ENCODE measurements around the gene STK32B. TPM values are rescaled to one million over a fixed set of nuclear protein-coding genes. Genes with fewer than 3 reads are reported as not detected.

Gene STK32B
- total and polyA plus RNA-seq, 2 donors (not counting 3 experiments of a cell fraction or from before 2014, with no cell fraction given), result 5.6 to 7.8 TPM

- no peaks in the 10 kb centered on the region for H3K27me3 ChIP-seq (ENCODE audit: control insufficient read depth in 2 of 2, insufficient read depth in 2 of 2, low read length in 2 of 2)
- intact Hi-C loops (cut with micrococcal nuclease) (no loop called here), dilution Hi-C loops (cut with MboI; ENCODE audit: extremely low pct_ligation_motif_present, low sequenced_read_pairs) (no loop called here)
- no peaks in the 10 kb centered on the region for H3K79me2 ChIP-seq (ENCODE audit: control insufficient read depth, insufficient read depth, low read length)
- no peaks in the 10 kb centered on the region for H4K20me1 ChIP-seq (replicated peaks; ENCODE audit: control insufficient read depth, extremely low read depth, insufficient read depth, low read length)
- no peak overlapping the region for H2AFZ ChIP-seq (ENCODE audit: low read depth, low read length)
- H3K9ac ChIP-seq (replicated peaks; ENCODE audit: extremely low read depth, insufficient read depth, low read length), result no peak overlapping the region
- ChIA-PET CTCF (interaction anchor here (0.6 to 3.8 kb wide), 18 partner anchors 10 to 473 kb away, joined by 3 to 65 read pairs (median 4); partner anchors contain the start of gene STK32B), POLR2A (no interaction called here)
- BruUV-seq (replicated peaks), result no TSS peak
- H3K9me1 ChIP-seq (replicated peaks; ENCODE audit: control insufficient read depth, extremely low read depth, insufficient read depth, low read length), result no peaks in the 10 kb centered on the region
- H3K4me3 ChIP-seq (replicated peaks in 1 of 3; ENCODE audit: insufficient read depth in 1 of 3, low read depth in 1 of 3, low read length in 3 of 3), result no peak overlapping the region
- no peaks in the 10 kb centered on the region for H3K36me3 ChIP-seq (ENCODE audit: control insufficient read depth in 2 of 2, extremely low read depth in 1 of 2, insufficient read depth in 2 of 2, low read length in 2 of 2)
- H3K9me3 ChIP-seq (replicated peaks; ENCODE audit: control insufficient read depth, insufficient read depth, low read length), result no peaks in the 10 kb centered on the region
- no peaks in the 10 kb centered on the region for H3K4me1 ChIP-seq (ENCODE audit: control insufficient read depth, extremely low read depth, insufficient read depth, low read length)
- no peak for TF ChIP-seq POLR2AphosphoS5 (IDR thresholded peaks at IDR 0.05; ENCODE audit: insufficient read depth, low read depth, low read length)
- TF ChIP-seq CTCF (IDR thresholded peaks at IDR 0.05; ENCODE audit: extremely low read depth in 1 of 2, insufficient read depth in 1 of 2, low read depth in 1 of 2, low read length in 2 of 2), result no peak
- no peak for TF ChIP-seq POLR2A (IDR thresholded peaks at IDR 0.05; ENCODE audit: low read depth, low read length)
- no peak for TF ChIP-seq MYC (IDR thresholded peaks at IDR 0.05; ENCODE audit: low read depth, low read length)
- TF ChIP-seq FOS (IDR thresholded peaks at IDR 0.05; ENCODE audit: borderline replicate concordance, insufficient read depth, low read length), result no peak
- no peak for TF ChIP-seq JUN (IDR thresholded peaks at IDR 0.05; ENCODE audit: borderline replicate concordance, insufficient read depth, insufficient read length, low read depth)
- no peak for TF ChIP-seq EZH2 (IDR thresholded peaks at IDR 0.05; ENCODE audit: borderline replicate concordance, low read depth, low read length, severe bottlenecking)
- no peak for TF ChIP-seq GATA2 (IDR thresholded peaks at IDR 0.05; ENCODE audit: insufficient read depth, insufficient read length, low read depth, low read length)
- TF ChIP-seq MAX (IDR thresholded peaks at IDR 0.05; ENCODE audit: insufficient read depth, insufficient read length), result no peak
- DNase-seq (ENCODE audit: low read depth, low spot score), result no peak
- no peak overlapping the region for H3K4me2 ChIP-seq (ENCODE audit: insufficient read depth, low read length)
- H3K27ac ChIP-seq (ENCODE audit: insufficient read depth, low read depth, low read length), result no peak overlapping the region
- FAIRE-seq, result no peak
Observed at GRCh38 chr4:5459236-5459635, 408.0 kb downstream of the STK32B start.

Data from endothelial cell of umbilical vein (primary cell).